Kidney epithelial cell (primary cell): Measurements from ENCODE around the gene GREM1. TPM values are rescaled to one million over a fixed set of nuclear protein-coding genes. Genes with fewer than 3 reads are reported as not detected.

Source experiments
- DNase-seq: peaks from one replicate; pipeline ENCODE4 v3.0.0-alpha.2; 2010; ENCODE audit warnings: low read depth
- H3K27me3 ChIP-seq: 2 replicates; pipeline ENCODE4 v1.6.0; 2011; ENCODE audit warnings: low read length; ENCODE audit not compliant: control insufficient read depth, insufficient read depth
- H3K36me3 ChIP-seq: 2 replicates; pipeline ENCODE4 v1.5.1; 2011; ENCODE audit warnings: low read length; ENCODE audit not compliant: control insufficient read depth, insufficient read depth
- H3K4me3 ChIP-seq: 2 replicates; pipeline ENCODE4 v1.5.1; 2011; ENCODE audit warnings: low read depth, mild to moderate bottlenecking, control low read depth, low read length
- CTCF ChIP-seq: IDR thresholded peaks from 2 replicates; pipeline ENCODE4 v1.5.1; 2011; ENCODE audit warnings: mild to moderate bottlenecking, moderate library complexity, low read length, control low read depth, inconsistent platforms; ENCODE audit not compliant: insufficient read depth, poor library complexity, severe bottlenecking
- total RNA-seq: library from RNA; depleted of rRNA; stranded (reverse); fragments of >200 nt; gene quantifications from 2 replicates; pipeline ENCODE4 v1.2.3, GENCODE V29; 2015

Gene GREM1
- total RNA-seq, 1 donor from 2014 or later, result 68.4 TPM

GRCh38 chr15:32709295-32710033, 8.3 kb upstream of the GREM1 start:
- TF ChIP-seq CTCF, result no peak
- Histone ChIP-seq H3K27me3 (no peaks in the 10 kb centered on the region), H3K4me3 (no peak overlapping the region), H3K36me3 (no peaks in the 10 kb centered on the region)
- no peak for DNase-seq

GRCh38 chr15:32715276-32715675, 2.5 kb upstream of the GREM1 start:
- no peak for TF ChIP-seq CTCF
- no peak overlapping the region for H3K4me3 ChIP-seq
- no peaks in the 10 kb centered on the region for H3K36me3 ChIP-seq
- H3K27me3 ChIP-seq, result peaks cover 10% of the 10 kb centered on the region
- DNase-seq, result peak; percentile 56

- peaks cover 10% of the 10 kb centered on the region for H3K27me3 ChIP-seq
- no peak overlapping the region for H3K4me3 ChIP-seq
- no peak for TF ChIP-seq CTCF
- DNase-seq, result no peak
- no peaks in the 10 kb centered on the region for H3K36me3 ChIP-seq
Observed at GRCh38 chr15:32716216-32716914, 1.4 kb upstream of the GREM1 start.

GRCh38 chr15:32716915-32717425, 834 bp upstream of the GREM1 start:
- Histone ChIP-seq H3K27me3 (peaks cover 10% of the 10 kb centered on the region), H3K4me3 (peak overlapping the region; percentile 62), H3K36me3 (no peaks in the 10 kb centered on the region)
- TF ChIP-seq CTCF, result no peak
- DNase-seq, result no peak

- no peaks in the 10 kb centered on the region for H3K36me3 ChIP-seq
- no peak for DNase-seq
- TF ChIP-seq CTCF, result no peak
- peaks cover 10% of the 10 kb centered on the region for H3K27me3 ChIP-seq
- peak overlapping the region; percentile 62 for H3K4me3 ChIP-seq
Observed at GRCh38 chr15:32718227-32718820, 520 bp downstream of the GREM1 start.
